B cell (primary cell): ENCODE data around the gene DDX56. TPM values are rescaled to one million over a fixed set of nuclear protein-coding genes. Genes with fewer than 3 reads are reported as not detected.

Source experiments
- ATAC-seq: fragments of 200-7000 bp; cut with Tn5 transposase; one replicate; pipeline ENCODE4 v1.10.0; 2021; ENCODE audit warnings: low read depth, mild to moderate bottlenecking, moderate number of reproducible peaks, moderate library complexity
- CTCF ChIA-PET: fragments of 350-600 bp; sonication (Branson Sonifier 250); formaldehyde crosslinking; loops from one replicate; lab custom pipeline; 2021; ENCODE audit warnings: antibody characterized with exemption, inconsistent platforms; lab: Charles Lee
- POLR2A ChIA-PET: fragments of 350-600 bp; sonication (Branson Sonifier 250); formaldehyde crosslinking; loops from one replicate; lab custom pipeline; 2021; ENCODE audit warnings: antibody characterized with exemption; lab: Charles Lee
- DNase-seq: peaks from one replicate; pipeline ENCODE4 v3.0.0; 2013
- H2AFZ ChIP-seq: 2 replicates; pipeline ENCODE4 v1.6.1; 2012; ENCODE audit warnings: mild to moderate bottlenecking, low read depth, low read length; ENCODE audit not compliant: insufficient read depth, poor library complexity, severe bottlenecking
- H3K27ac ChIP-seq, 2 donors: 1 replicate in 1 of 2; 2 replicates in 1 of 2; pipeline ENCODE4 v1.5.1; 2012 to 2013; ENCODE audit warnings: low read length in 2 of 2, mild to moderate bottlenecking in 2 of 2, moderate library complexity in 1 of 2
- H3K27me3 ChIP-seq, 4 experiments: fragments of 200-600 bp in 1 of 4; sonication (generic) in 1 of 4; replicated peaks in 1 of 4; 1 replicate in 2 of 4; 2 replicates in 2 of 4; pipeline versions ENCODE4 v1.6.1 to v1.7.0; 2013 to 2016; ENCODE audit warnings: low read length in 3 of 4, mild to moderate bottlenecking in 2 of 4, mixed read lengths in 1 of 4, moderate library complexity in 1 of 4; ENCODE audit not compliant: insufficient read depth in 4 of 4, control insufficient read depth in 3 of 4; ENCODE audit errors: control extremely low read depth in 1 of 4
- H3K36me3 ChIP-seq, 2 experiments: replicated peaks in 1 of 2; 1 replicate in 1 of 2; 2 replicates in 1 of 2; pipeline versions ENCODE4 v1.6.1 to v1.7.1; 2013; ENCODE audit warnings: low read length in 1 of 2; ENCODE audit not compliant: insufficient read depth in 2 of 2, control insufficient read depth in 1 of 2; ENCODE audit errors: control extremely low read depth in 1 of 2, extremely low read depth in 1 of 2
- H3K4me1 ChIP-seq, 2 donors: fragments of 200-600 bp in 1 of 2; sonication (generic) in 1 of 2; 1 replicate in 1 of 2; 2 replicates in 1 of 2; pipeline versions ENCODE4 v1.5.1 to v1.6.1; 2013 to 2017; ENCODE audit warnings: low read length in 2 of 2; ENCODE audit not compliant: control insufficient read depth in 2 of 2, insufficient read depth in 2 of 2
- H3K4me2 ChIP-seq: replicated peaks from 2 replicates; pipeline ENCODE3; 2012; ENCODE audit warnings: mild to moderate bottlenecking, low read depth, low read length; ENCODE audit not compliant: poor library complexity, severe bottlenecking
- H3K4me3 ChIP-seq, 5 experiments: fragments of 200-600 bp in 1 of 5; sonication (generic) in 1 of 5; 1 replicate in 3 of 5; 2 replicates in 2 of 5; pipeline versions ENCODE4 v1.5.1 to v1.7.0; 2011 to 2016; ENCODE audit warnings: low read length in 4 of 5, mild to moderate bottlenecking in 4 of 5, low read depth in 2 of 5, control low read depth in 1 of 5, moderate library complexity in 1 of 5; ENCODE audit not compliant: insufficient read depth in 1 of 5; ENCODE audit errors: control extremely low read depth in 1 of 5, extremely low read depth in 1 of 5
- H3K79me2 ChIP-seq: fragments of 200-600 bp; sonication (generic); one replicate; pipeline ENCODE4 v1.6.0; 2016; ENCODE audit warnings: low read length; ENCODE audit not compliant: control insufficient read depth, insufficient read depth
- H3K9ac ChIP-seq: fragments of 200-600 bp; sonication (generic); 2 replicates; pipeline ENCODE4 v1.6.1; 2017; ENCODE audit warnings: mild to moderate bottlenecking, low read length, moderate library complexity
- H3K9me3 ChIP-seq, 3 donors: one replicate each; pipeline versions ENCODE4 v1.6.1 to v1.7.1; 2013; ENCODE audit warnings: low read length in 2 of 3; ENCODE audit not compliant: control insufficient read depth in 2 of 3, insufficient read depth in 1 of 3; ENCODE audit errors: control extremely low read depth in 1 of 3
- H4K20me1 ChIP-seq: 2 replicates; pipeline ENCODE4 v1.6.0; 2012; ENCODE audit warnings: mild to moderate bottlenecking, low read length; ENCODE audit not compliant: insufficient read depth, control insufficient read depth, poor library complexity, severe bottlenecking
- H3K27ac Mint-ChIP-seq: one replicate; pipeline ENCODE4 v1.8.0; 2021; ENCODE audit warnings: mixed read lengths
- H3K27me3 Mint-ChIP-seq: one replicate; pipeline ENCODE4 v1.8.0; 2021; ENCODE audit warnings: mixed read lengths
- H3K4me1 Mint-ChIP-seq: one replicate; pipeline ENCODE4 v1.8.0; 2021; ENCODE audit warnings: mixed read lengths
- H3K4me3 Mint-ChIP-seq: one replicate; pipeline ENCODE4 v1.8.0; 2021; ENCODE audit warnings: mixed read lengths
- H3K9me3 Mint-ChIP-seq: one replicate; pipeline ENCODE4 v1.8.0; 2022; ENCODE audit warnings: mixed read lengths; ENCODE audit not compliant: insufficient read depth
- CTCF ChIP-seq: fragments of 200-600 bp; IDR thresholded peaks from one replicate; pipeline ENCODE4 v1.8.0; 2022; ENCODE audit warnings: antibody characterized with exemption, mild to moderate bottlenecking
- EZH2 ChIP-seq: IDR thresholded peaks from 2 replicates; pipeline ENCODE4 v1.6.1; 2012; ENCODE audit warnings: borderline replicate concordance, low read depth, mild to moderate bottlenecking, moderate library complexity, low read length; ENCODE audit not compliant: insufficient read depth, poor library complexity, severe bottlenecking
- WGBS: methylation state at CpG from one replicate; pipeline ENCODE4 v1.1.5; 2013; ENCODE audit warnings: missing lambda C conversion rate; ENCODE audit not compliant: insufficient coverage; 5-methylcytosine and 5-hydroxymethylcytosine counted together
- intact Hi-C: fragments of 100-400 bp; cut with micrococcal nuclease; formaldehyde crosslinking; loops from one replicate; pipeline ENCODE4 v1.10.0; 2022
- polyA plus RNA-seq: library from polyadenylated mRNA; depleted of rRNA; stranded (reverse); fragments of >200 nt; gene quantifications from 2 replicates; pipeline ENCODE4 v1.2.3, GENCODE V29; 2012
- total RNA-seq, 2 donors: library from RNA; stranded (reverse); fragments of 120-200 nt in 1 of 2; gene quantifications; 1 replicate in 1 of 2; 2 replicates in 1 of 2; pipeline versions ENCODE4 v1.2.3 to v1.2.4, GENCODE V29; 2013 to 2022

DDX56 gene
- total and polyA plus RNA-seq, 2 donors (not counting 1 experiment from before 2014, with no cell fraction given), result 88.2 to 102 TPM

- H3K27me3 ChIP-seq, result peaks cover 0 to 8% (median 2%) of the 10 kb centered on the region in 4 experiments
- H3K4me1 Mint-ChIP-seq, result no peaks in the 10 kb centered on the region
- H3K79me2 ChIP-seq, result no peaks in the 10 kb centered on the region
- no peaks in the 10 kb centered on the region for H4K20me1 ChIP-seq
- H3K9ac ChIP-seq, result no peak overlapping the region
- no peaks in the 10 kb centered on the region for H3K9me3 ChIP-seq
- TF ChIP-seq EZH2, result no peak
- peak; percentile 32 for TF ChIP-seq CTCF
- H3K4me3 Mint-ChIP-seq, result no peak overlapping the region
- 85% methylated on average over 3 of the region's 6 CpGs for WGBS
- ATAC-seq (no peak), DNase-seq (no peak)
- no peaks in the 10 kb centered on the region for H3K36me3 ChIP-seq
- no peaks in the 10 kb centered on the region for H3K4me1 ChIP-seq
- ChIA-PET CTCF (interaction anchor here (1.2 to 1.5 kb wide), 2 partner anchors 13 to 588 kb away, joined by 3 to 6 read pairs; no protein-coding TSS in a partner anchor), POLR2A (no interaction called here)
- intact Hi-C loops, result no loop called here
- H3K27me3 Mint-ChIP-seq, result peaks cover 16% of the 10 kb centered on the region
- H3K27ac Mint-ChIP-seq, result no peak overlapping the region
- H3K4me2 ChIP-seq, result no peak overlapping the region
- no peaks in the 10 kb centered on the region for H3K9me3 Mint-ChIP-seq
- H3K27ac ChIP-seq, result no peak overlapping the region
- H3K4me3 ChIP-seq, result no peak overlapping the region
- no peak overlapping the region for H2AFZ ChIP-seq
These were observed 26.0 kb downstream of the DDX56 start for GRCh38 chr7:44547536-44548231.

GRCh38 chr7:44541876-44542610, 31.7 kb downstream of the DDX56 start:
- Histone ChIP-seq H3K4me3 (no peak overlapping the region), H3K4me2 (no peak overlapping the region)
- TF ChIP-seq CTCF (no peak), EZH2 (no peak)

More at GRCh38 chr7:44541876-44542610, 31.7 kb downstream of the DDX56 start:
- Mint-ChIP-seq H3K4me3 (no peak overlapping the region), H3K27me3 (peaks cover 9% of the 10 kb centered on the region), H3K4me1 (no peaks in the 10 kb centered on the region), H3K27ac (no peak overlapping the region), H3K9me3 (no peaks in the 10 kb centered on the region)
- Histone ChIP-seq H2AFZ (no peak overlapping the region), H3K27ac (no peak overlapping the region), H3K79me2 (no peaks in the 10 kb centered on the region), H3K27me3 (peaks cover 0 to 4% (median 0%) of the 10 kb centered on the region in 4 experiments), H3K36me3 (no peaks in the 10 kb centered on the region), H3K9ac (no peak overlapping the region), H4K20me1 (no peaks in the 10 kb centered on the region), H3K9me3 (no peaks in the 10 kb centered on the region), H3K4me1 (no peaks in the 10 kb centered on the region)
- CTCF ChIA-PET, result no interaction called here
- POLR2A ChIA-PET, result no interaction called here
- DNase-seq, result no peak
- WGBS, result 93% methylated on average over 5 of the region's 6 CpGs
- no peak for ATAC-seq
- intact Hi-C loops, result no loop called here
